Femur (tissue), 1 donor: ENCODE results near the gene TRIM5.
"Not testable (repeated sequence)": the region's sequence is repeated elsewhere in the genome, so short reads cannot be mapped to it uniquely, and the experiment has no call there.

ENCODE experiments used
- DNase-seq: peaks from one replicate; pipeline ENCODE4 v3.0.0-alpha.2; 2017

The TRIM5 gene

DNA sequence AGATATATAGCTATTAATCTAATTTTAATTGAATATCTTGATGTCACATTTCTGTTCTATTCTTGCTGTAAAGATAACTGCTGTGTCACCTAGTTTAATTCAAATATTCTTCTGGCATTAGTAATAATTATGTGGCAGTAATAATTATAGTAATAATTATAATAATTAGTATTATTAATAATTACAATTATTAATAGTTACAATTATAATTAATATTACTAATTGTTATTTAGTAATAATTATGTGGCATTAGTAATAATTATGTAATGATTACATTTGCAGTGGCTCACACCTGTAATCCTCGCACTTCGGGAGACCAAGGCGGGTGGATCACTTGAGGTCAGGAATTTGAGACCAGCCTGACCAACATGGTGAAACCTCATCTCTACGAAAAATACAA lies 1.6 kb upstream of the TRIM5 start:
- no peak for DNase-seq

DNA sequence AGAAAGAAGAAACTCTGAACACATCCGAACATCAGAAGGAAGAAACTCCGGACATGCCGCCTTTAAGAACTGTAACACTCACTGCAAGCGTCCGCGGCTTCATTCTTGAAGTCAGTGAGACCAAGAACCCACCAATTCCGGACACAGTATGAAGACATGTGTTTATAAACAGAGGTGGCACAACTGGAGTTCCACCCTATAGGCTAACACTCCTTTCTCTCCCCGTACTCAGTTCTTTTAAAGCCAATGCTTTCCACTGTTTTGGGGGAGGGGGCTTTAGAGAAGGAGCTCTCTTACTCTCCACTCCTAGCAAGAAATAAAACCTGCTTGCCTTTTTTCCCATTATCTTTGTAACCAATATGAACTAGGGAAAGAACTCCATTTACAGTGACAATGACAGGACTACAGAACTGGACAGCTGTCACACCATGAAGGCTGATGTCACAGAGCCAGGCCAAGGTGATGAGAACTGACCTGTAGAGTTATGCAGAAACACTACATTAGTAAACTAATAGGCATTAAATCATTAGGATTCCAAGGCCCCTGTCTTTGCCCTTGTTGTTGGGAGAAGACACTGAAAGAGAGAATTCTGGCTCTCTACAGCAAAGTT lies 733 bp downstream of the TRIM5 start:
- no peak for DNase-seq

DNA sequence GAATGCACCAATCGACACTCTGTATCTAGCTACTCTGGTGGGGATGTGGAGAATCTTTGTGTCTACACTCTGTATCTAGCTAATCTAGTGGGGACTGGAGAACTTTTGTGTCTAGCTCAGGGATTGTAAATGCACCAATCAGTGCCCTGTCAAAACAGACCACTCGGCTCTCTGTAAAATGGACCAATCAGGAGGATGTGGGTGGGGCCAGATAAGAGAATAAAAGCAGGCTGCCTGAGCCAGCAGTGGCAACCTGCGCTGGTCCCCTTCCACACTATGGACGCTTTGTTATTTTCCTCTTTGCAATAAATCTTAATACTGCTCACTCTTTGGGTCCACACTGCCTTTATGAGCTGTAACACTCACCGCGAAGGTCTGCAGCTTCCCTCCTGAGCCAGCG lies 1.3 kb downstream of the TRIM5 start:
- DNase-seq: not testable (repeated sequence)

DNA sequence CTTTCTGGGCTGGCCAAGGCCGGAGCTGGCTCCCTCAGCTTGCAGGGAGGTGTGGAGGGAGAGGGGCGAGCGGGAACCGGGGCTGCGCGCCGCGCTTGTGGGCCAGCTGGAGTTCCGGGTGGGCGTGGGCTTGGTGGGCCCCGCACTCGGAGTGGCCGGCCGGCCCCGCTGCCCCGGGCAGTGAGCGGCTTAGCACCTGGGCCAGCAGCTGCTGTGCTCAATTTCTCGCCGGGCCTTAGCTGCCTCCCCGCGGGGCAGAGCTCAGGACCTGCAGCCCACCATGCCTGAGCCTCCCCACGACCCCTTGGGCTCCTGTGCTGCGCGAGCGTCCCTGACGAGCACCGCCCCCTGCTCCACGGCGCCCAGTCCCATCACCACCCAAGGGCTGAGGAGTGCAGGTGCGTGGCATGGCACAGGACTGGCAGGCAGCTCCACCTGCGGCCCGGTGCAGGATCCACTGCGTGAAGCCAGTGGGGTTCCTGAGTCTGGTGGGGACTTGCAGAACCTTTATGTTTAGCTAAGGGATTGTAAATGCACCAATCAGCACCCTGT lies 1.9 kb downstream of the TRIM5 start:
- not testable (repeated sequence) for DNase-seq

DNA sequence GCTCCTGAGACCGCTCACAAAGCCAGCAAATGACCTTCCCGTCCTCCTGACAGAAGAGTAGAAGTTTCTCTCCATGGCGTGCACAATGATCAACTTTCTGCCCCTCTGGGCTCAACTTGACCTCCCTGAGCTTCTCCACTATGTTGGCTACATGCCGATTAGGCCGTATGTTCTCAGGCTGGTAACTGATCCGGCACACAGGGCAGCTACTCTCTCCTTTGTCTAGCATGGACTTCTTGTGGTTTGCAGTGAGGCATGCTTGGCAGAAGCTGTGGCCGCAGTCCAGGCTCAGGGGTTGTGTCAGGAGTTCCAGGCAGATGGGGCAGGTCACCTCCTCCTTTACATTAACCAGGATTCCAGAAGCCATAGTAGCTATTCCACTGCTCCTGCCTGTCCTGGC lies 5.1 kb downstream of the TRIM5 start:
- DNase-seq: no peak

DNA sequence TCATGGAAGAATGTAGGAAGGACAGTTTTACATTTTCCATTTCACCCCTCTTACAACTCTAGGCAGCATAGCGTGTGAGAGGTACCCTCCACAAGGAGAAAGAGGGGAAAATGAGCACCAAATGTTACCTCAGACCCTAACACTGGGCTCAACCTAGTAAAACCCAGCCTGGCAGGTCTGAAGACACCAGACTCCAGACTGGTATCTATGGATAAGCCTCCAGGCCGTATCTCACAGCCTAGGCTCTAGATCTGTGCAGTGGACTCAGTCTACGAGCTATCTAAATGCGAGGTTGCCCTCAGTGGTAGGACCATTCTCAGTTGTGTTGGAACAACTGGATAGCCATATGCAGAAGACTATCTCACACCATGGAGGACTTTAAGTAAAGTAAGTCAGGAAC lies 10.5 kb downstream of the TRIM5 start:
- no peak for DNase-seq

DNA sequence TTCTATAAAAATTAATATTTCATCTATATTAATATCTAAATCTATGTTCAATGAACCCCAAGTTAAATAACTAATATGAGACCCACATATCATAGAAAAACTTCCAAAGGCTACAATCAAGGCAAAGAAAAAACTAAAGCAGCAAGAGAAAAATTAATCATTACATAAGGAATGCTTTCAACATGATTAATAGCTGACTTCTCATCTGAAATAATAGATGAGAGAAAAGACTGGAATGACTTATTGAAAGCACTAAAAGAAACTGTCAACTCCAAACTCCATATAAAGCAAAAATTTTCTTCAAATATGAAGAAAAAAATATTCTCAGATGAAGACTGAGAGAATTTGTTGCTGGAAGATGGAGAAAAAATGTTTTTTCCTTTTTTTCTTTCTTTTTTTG lies 13.0 kb downstream of the TRIM5 start:
- no peak for DNase-seq

DNA sequence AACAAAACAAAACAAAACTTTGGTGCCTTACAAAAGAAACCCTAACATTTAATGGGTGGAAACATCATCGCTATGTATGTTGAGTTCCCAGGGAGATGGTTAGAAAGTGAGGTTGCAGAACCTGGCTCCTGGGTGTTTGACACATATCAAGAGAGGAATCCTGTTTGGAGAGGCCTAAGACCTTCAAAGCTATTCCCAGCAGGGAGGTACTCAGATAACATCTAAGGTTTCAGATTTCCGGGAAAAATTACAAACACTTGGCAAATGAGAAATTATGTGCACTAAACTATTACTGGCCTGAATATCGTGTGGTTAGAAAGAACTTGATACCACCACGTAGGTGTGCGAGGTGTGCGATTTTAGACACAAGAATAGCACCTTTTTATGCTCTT lies 18.5 kb downstream of the TRIM5 start:
- no peak for DNase-seq

DNA sequence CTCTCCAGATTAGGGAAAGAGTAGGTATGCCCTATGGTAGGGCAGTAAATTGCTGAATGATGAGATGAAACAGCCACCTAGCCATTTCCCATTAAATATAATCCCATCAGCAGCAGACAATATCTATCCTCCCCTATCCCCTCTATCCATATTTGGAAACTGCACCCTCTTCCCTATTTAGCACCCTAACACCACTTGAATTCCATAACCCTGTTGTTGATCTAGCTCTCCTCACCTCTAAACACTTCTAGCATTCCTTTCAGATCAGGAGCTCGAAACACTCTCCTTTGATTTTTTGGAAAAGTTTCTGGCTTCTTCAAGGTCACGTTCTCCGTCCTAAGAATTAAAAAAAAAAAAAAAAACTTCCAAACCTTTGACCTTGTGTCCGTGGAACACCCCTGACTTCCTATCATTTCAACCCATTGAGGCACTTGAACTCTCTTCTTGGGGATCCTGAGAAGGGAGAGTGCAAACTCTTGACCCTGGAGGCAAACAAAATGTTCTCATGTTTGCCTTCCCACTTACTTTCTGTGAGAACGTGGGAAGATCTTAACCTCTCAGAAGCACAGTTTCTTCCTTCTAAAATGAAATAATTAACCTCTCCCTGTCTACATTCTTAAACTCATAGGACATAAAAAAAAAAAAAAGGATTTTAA lies 19.0 kb downstream of the TRIM5 start:
- DNase-seq: no peak

DNA sequence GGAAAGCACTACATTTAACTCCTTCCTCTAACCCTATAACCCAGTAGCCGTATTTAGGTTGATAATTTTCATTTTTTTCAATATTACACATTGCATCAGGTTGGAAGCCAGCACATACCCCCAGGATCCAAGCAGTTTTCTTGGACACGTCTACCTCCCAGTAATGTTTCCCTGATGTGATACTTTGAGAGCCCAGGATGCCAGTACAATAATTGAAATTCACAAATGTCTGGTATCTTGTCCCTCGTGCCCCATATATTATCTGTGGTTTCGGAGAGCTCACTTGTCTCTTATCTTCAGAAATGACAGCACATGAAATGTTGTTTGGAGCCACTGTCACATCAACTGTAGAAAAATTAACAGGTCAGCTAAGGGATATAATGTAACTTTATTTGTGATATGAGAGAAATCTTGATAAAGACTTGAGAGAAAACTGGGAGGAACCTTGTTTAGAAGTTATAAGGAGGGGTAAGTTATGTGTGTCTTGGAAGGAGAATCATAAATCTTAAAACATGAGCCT lies 19.8 kb downstream of the TRIM5 start:
- DNase-seq: no peak

DNA sequence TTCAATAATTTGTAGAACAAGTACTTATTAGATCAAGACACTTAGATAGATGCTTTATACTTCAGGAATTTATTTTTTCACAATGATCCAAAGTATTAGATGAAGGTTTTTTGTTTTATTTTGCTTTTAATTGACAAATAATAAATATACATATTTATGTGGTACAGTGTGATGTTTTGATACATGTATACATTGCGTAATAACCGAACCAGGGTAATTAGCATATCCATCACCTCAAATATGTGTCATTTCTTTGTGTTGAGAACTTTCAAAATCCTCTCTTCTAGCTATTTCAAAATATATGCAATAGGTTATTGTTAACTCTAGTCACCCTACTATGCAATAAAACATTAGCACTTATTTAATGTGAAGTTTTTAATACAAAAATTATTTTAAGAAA lies 21.4 kb downstream of the TRIM5 start:
- no peak for DNase-seq

DNA sequence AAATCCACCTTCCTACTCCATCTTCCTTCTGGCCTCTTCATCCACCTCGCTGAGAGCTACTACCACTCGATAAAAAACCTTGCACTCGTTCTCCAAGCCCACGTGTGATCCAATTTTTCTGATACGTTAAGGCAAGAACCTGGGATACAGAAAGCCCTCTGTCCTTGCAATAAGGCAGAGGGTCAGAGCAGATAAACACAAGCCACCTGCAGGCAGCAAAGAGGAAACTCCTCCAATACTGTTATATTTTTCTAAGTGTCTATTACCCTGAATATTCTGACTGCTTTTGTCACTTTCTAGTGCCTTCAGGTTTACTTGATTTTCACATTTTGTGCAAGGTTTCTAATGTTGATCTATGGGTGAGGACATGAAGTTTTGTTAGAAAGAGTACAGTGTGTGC lies 26.6 kb downstream of the TRIM5 start:
- DNase-seq: no peak

DNA sequence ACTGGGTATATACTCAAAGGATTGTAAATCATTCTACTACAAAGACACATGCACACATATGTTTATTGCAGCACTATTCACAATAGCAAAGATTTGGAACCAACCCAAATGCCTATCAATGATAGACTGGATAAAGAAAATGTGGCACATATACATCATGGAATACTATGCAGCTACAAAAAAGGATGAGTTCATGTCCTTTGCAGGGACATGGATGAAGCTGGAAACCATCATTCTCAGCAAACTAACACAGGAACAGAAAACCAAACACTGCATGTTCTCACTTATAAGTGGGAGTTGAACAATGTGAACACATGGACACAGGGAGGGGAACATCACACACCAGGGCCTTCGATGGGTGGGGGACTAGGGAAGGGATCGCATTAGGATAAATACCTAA lies 27.9 kb downstream of the TRIM5 start:
- not testable (repeated sequence) for DNase-seq

DNA sequence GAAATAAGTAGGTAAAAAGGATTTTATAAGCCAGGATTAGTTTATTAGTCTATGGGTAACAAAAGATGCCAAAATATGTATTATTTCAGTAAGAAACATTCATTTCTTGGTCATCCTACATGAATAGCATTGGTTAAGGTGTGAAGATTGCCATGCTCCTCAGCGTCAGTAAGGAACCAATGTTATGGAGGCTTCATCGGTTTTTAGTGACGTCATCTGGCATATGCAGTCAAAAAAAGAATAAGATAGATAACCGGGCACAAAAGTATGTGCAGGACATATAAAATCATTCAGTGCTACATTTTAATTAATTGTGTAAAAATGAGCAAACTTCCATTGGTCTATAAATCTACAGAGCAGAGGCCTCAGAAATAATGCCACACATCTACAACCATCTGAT lies 29.4 kb downstream of the TRIM5 start:
- no peak for DNase-seq

DNA sequence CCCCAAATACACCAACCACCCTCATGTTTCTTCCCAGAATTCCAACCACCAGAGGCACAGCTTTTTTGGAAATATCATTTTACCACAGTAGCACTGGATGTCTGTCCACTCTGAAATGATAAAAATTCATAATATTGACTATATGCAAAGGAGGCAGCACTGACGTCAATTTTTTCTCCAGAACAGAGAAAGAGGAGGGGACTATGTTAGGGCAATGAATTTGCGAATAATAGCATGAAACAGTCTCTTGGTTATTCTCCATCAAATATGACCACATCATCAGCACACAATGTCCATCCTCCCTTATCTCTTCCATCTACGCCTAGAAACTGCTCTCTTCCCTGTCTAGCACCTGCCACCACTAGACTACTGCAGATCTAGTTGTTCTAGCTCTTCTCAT lies 38.7 kb downstream of the TRIM5 start:
- DNase-seq: no peak

DNA sequence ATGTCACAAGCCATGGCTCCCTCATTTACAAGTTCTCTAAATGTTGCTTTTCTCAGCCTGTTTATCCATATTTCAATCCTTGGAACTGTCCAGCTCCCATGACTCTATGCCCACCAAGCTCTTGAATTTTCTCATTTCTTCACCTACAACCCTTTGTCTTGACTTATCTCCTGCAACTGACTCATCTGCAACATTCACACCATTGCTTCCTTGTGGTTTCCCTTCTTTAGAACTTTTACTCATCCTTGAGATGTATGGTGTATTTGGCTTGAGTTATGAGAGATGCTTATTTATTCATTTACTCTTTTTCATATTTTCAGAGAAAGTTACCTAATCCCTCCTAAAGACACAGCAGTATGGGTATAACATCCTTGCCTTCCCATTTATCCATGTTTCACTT lies 41.3 kb downstream of the TRIM5 start:
- no peak for DNase-seq

DNA sequence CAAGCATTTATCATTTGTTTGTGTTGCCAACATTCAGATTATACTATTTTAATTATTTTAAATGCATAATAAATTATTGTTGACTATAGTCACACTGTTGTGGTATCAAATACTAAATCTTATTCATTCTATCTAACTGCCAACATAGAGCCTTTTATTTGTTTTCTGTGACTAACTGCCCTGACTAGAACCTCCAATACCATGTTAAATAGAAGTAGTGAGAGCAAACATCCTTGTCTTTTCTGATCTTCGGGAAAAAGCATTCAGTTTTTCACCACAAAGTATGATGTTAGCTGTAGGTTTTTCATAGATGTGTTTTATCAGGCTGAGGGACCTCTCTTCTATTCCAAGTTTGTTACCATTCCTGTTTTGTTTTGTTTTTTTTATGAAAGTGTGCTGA lies 44.9 kb downstream of the TRIM5 start:
- DNase-seq: no peak

DNA sequence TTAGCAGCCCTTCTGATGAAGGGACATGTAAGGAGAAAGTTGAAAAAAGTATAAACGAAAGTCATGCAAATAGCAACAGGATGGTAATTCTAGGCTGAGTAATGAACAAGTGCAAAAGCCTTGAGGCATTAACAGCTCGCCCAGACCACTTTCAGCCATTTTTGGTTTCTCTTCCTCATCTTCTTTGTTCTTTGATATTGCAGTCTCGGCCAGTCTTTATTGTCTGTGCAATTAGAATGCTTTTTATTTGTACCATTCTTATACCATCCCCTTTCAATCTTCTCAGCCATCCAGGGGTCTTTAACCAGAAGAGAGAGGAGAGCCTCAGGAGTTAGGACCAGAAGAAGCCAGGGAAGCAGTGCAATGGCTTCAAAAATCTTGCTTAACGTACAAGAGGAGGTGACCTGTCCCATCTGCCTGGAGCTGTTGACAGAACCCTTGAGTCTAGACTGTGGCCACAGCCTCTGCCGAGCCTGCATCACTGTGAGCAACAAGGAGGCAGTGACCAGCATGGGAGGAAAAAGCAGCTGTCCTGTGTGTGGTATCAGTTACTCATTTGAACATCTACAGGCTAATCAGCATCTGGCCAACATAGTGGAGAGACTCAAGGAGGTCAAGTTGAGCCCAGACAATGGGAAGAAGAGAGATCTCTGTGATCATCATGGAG lies 52.8 kb downstream of the TRIM5 start:
- no peak for DNase-seq

DNA sequence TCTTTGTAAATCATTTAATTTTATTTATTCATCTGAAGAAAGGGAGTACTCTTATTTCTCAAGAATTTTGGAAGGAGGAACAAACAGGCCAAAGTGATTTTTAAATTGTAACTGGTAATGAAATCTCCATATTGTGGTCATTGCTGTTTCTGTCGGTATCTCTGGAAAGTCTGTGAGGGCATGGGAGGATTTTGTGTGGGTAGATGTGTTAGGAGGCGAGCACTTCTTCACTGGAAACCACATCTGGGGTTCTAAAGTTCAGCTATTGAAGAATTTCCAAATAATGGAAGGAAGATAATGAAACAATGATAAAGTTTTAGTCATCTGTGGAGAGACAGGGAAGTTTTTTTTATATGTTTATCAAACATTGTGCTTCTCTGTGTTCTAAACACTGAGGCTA lies 53.5 kb downstream of the TRIM5 start:
- DNase-seq: no peak

DNA sequence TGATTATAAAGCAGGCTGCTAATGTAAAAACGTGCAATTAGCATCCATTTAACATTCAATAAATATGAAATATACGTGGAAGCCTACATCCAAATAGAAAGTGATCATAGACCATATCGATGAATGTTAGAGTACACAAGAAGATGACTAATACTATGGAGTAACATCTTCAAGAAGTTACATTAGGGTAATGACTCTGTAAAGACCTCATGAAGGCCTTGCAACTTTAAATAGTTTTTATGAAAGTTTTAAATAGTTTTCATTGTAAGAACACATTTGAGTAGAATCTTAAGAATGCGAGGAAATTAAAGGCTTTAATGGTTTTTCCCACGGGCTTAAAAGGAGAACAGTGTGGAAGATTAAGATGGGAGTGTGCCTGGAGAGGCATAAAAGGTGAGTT lies 58.7 kb downstream of the TRIM5 start:
- DNase-seq: no peak

DNA sequence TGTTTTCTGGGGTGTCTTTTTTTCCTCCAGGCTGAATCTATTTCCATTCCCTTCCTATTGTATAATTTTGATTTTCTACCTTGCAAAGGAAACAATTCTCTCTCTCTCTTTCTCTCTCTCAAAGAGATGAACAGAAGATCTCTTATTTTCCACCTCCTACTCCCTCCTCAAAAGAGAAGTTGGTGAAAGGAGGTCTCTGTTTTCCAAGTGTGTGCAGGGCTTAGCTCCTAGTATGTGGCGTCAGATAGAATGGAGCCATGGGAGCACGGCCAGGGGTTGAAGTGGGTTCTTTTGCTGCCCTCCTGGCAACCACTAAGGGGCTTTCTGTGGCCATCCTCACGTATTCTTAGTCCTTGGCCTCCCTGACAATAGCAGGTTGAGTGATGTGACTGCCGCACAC lies 59.6 kb downstream of the TRIM5 start:
- no peak for DNase-seq

DNA sequence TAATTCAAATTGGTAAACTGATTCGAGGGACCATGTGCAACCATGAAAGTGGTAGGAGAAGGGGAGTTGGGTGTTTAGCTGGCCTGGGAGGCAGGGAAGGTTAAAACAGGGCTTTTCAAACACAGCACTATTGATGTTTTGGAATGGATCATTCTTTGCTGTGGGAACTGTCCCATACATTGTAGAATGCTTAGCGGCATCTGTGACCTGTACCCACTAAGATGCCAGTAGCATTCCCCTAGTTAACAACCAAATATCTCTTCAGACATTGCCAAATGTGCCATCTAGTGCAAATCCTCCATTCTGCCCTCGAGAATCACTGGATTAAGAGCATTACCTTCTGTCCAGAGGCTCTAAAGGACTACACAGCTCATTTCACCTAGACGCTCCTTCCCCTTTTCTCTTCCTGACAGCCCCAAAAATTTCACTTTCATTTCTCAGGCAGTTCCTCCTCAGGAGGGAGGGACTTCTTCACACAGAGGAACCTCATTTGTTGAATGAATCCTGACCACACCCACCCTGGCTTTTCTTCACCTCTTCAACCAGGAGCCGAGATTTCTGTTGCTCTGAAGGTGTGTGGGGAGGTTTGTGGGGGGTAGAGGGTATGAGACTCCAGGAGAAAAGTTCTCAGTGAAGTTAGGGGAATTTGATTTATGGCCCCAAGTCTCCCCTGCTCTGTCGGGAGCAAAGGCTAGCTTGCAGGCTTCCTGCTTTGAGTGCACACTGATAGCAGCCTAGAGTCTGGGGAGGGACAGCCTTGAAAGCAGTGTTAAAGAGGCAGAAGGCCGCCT lies 60.2 kb downstream of the TRIM5 start, which contains the start of gene TRIM34:
TSS of gene TRIM34 (plus strand) at position 513 of the 791 bp plus-strand sequence. CDS start 7,331 bp downstream, outside the sequence.
- peak; percentile 64 for DNase-seq

DNA sequence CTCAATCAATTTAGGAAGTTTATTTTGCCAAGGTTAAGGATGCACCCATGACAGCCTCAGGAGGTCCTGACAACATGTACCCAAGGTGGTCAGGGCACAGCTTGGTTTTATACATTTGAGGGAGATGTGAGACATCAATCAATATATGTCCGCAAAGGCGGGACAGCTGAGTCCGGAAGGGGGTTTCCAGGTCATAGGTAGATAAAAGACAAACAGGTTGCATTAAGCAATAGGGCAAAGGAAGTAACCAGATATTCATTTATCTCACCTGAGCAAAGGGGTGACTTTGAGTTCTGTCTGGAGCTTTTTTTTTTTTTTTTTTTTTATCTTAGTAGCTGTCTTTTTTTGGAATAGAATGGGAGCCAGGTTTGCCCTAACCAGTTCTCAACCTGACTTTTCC lies 62.1 kb downstream of the TRIM5 start:
- no peak for DNase-seq
